Stimulated activated CD4-positive, alpha-beta T cell treated with anti-CD3 and anti-CD28 coated beads, TNF-alpha, amount 100 ng/mL, for 1 hour (primary cell): ENCODE measurements around the gene NAT16.

Experiments
- DNase-seq, 3 donors: peaks; one replicate each; pipeline ENCODE4 v3.0.0-alpha.2; 2020; ENCODE audit warnings: low read depth in 3 of 3, low spot score in 1 of 3

NAT16 gene

GRCh38 chr7:101172005-101172853, 7.9 kb downstream of the NAT16 start:
- DNase-seq = no peak

GRCh38 chr7:101171442-101171837, 8.7 kb downstream of the NAT16 start:
- no peak for DNase-seq

DNA sequence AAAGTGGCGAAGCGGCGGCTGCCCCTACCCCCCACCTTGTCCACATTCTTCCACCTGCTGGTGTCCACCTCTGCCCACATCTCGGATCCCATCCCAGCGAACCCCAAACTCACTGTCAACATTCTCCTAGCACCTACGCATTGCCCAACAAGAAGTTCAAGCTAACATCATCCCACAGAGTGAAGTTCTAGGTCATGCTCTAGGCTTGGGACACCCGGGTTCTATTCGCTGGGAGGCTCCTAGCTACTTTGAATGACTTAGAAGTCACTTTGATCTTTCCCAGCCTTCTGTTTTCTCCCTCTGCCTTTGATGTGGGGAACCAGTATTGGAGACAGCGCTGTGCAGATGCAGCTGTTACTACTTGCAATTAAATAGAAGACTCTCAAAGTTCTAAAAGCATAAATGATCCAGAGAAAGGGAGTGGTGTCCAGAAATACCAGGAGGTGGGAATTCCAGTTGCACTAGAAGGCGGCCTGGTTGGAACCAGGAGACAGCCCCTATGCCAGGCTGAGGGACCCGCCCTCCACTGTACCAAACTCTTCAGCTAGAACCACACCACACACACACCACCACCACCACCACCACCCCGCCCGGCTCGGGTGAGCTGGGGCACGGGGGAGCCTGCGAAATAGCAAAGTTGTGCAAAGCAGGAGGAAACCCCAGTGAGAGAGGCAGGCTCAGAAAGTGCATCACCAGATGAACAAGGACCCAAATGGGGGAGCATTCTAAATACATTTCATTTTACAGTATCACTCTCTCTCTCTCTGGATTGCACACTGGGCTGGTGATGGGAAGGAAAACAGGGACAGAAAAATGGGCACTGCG, 9.3 kb downstream of the NAT16 start:
- no peak for DNase-seq

GRCh38 chr7:101169838-101170551, 10.1 kb downstream of the NAT16 start:
- peak; percentile 31 to 81 (median 63) for DNase-seq

- no peak for DNase-seq
Measured at GRCh38 chr7:101169110-101169837, 10.8 kb downstream of the NAT16 start.

GRCh38 chr7:101168412-101169049, 11.6 kb downstream of the NAT16 start:
- DNase-seq = no peak

DNA sequence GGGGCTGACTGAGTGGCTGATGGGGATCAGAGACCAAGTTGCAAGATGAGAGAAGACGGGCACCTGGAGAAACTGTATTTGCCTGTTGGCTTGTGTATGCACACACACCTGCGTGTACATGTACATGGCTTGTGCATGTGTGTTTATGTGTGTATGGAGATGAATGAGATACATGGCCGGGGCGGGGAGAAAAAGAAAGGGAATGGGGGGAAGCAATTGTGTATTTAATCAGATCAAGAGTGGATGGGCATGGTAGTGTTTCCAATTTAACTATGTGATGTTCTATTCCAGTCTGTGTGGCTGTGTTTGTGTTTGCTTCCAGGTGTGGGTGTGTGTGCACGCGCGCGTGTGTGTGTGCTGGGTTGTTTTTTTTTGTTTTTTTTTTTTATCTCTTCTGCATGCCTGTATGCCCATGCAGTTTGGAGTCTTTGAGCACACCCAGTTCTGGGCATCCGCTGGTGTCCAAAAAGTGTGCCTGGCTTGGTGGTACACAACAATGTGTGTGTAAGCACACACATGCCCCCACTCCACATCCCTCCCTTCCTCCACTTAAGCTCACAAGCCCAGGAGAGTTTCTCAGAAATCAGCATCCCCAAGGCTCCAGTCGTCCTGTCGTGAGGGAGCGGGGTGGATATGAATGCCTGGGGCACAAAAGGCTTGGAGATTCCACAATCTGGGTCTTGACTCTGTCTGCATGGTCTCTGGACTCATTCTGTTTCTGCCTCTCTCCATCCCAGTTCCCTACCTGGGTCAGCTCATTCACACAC, 12.3 kb downstream of the NAT16 start:
- no peak for DNase-seq

DNA sequence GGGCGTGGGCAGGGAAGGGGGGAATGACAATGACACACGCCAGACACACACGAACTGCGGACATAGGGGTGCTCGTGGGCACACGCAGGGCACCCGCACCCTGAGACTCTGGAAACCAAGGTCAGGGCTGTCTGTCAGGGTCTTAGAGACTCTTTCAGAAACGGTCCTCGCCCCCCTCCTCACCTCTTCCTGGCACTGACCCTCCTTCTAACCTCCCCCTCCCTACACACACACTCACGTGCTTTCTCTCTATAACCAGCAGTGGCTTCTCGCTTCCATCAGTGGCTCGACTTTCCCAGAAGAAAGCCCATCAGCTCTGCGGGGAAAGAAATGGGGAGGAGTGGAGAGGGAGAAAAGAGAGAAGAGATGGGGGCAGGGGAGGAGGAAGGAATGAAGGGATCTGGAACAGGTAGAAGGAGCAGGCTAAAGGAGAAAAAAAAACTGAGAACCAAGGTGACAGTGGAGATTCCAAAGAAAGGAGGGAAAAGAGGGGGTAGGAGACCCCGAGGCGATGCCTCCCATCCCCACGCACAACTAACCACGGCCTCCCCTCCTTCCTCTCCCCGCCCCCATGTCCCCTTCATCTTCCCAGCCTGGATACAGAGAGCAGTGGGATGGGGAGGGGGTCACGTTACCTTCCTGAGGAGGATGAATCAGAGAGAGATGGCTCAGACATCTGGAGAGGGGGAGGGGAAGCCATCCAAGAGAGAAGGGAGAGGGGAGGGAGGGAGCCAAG, 13.0 kb downstream of the NAT16 start:
- no peak for DNase-seq

DNA sequence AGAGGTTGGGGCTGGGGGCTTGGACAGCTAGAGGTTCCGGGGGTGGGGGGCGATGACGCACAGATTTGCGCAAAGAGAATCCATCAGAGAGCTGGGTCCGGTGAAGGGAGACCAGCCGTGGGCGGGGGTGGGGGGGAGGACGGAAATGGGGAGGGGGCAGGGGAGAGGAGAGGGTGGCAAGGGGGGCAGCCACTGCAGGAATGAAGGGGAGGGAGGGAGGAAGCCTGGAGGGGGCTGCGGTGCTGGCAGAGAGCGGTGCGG, 13.5 kb downstream of the NAT16 start:
- DNase-seq = no peak

DNA sequence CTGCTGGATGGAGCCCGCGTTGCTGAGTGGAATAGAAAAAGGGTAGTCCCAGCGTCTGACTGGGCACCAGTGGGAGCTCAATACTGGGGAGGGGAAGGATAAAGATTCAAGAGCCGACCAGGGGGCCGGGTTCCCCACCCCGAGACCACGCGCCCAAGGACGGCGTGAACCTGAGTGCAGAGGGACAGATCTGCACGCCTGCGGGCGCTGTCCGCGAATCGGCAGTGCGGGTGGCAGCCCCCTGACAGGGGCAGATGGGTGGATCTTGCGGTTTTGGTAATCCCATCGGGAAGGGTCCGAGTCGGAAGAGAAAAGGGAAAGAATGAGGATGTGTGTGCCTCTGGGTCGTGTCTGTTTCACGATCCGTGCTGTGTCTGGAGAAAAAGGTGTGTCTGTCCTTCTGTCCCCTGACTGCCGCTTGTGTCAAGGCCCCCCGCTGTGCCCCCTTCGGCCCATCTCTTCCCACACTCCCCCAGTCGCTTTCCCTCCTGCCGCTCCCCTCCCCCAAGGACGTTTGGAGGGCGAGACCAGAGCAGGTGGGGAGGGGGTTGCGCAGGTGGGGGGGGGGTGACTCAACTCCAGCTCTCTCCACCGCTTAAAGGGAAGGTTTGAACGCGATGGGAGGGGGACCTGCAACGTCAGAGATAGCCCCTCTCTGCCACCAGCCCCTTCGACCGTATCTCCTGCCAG, 14.0 kb downstream of the NAT16 start:
- DNase-seq = no peak

DNA sequence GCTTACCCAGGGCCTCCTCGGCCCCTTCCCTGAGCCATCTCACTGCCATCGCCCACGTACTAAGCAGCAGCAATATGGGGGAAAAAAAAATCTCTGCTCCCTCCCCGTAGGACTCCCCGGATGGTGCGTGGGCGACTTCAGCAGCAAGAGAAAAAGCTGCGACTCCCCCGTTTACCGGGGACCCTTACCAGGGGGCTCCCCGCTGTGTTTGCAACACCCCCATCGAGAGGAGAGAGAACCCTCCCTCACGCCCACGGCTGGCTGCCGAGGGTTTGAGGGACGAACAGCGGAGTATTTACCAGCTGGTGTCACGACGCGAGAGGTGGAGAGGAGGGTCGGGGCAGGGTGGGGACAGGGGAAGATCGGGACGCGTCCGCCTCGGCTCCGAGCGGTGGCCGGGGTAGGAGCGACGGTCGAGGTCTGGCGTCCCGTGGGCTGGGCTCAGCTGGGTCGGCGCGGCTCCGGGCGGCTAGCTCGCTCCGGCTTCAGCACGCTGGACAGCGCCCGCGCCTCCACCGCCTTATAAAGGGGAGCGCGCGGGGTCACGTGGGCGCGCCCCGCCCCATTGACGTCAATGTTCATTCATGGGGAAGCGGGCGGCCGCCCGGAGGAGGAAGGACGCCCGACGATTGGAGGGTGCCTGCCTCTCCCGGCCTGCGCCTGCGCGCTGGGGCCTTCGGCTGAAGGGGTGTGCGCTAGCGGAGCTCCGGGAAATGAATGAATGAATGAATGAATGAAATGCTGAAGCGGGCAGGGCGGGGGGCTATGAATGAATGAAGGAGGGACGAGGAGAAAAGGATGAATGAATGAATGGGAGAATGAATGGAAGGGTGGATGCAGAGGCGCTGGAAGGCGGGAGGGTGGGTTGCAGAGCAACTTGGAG, 14.8 kb downstream of the NAT16 start, which contains the start of gene VGF:
VGF (minus strand) TSS at position 495 of the 883 bp plus-strand sequence. CDS start 726 bp downstream, outside the sequence.
- peak; percentile 73 to 83 (median 79) for DNase-seq

- DNase-seq = no peak
Measured at GRCh38 chr7:101164071-101164840, 15.8 kb downstream of the NAT16 start.

DNA sequence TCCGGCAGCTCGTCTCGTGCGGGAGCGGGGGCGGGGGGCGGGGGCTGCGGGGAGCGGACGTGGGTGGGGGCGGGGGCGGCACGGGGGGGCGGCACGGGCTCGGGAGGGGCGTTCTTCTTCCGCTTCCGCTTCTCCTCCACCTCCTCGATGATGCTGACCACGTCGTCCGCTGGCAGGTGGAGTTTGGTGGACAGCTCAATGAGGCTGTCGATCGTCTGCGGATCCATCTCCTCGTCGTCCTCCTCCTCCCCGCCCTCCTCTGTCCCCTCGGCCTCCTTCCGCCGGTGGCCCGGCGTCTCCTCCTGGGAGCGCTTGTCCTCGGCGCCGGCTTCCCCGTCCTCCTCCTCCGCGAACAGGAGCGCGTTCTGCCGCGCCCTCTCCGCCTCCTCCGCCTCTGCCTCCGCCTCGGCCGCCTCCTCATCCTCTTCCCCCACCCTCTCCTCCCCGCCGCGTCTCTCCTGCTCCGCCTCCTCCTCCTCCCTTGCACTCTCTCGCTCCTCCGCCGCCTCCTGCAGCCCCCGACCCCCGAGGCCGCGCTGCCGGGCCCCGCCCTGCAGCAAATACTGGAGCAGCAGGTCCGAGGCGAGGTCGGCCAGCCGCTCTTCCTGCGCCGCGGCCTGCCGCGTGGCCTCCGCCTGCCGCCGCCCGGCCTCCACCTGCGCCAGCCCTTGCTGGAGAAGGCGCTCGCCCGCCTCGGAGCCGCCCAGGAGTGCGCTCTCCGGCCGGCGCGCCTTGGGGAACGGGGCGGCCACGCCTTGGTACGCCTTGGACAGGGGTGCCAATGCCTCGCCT, 16.6 kb downstream of the NAT16 start:
- no peak for DNase-seq

DNA sequence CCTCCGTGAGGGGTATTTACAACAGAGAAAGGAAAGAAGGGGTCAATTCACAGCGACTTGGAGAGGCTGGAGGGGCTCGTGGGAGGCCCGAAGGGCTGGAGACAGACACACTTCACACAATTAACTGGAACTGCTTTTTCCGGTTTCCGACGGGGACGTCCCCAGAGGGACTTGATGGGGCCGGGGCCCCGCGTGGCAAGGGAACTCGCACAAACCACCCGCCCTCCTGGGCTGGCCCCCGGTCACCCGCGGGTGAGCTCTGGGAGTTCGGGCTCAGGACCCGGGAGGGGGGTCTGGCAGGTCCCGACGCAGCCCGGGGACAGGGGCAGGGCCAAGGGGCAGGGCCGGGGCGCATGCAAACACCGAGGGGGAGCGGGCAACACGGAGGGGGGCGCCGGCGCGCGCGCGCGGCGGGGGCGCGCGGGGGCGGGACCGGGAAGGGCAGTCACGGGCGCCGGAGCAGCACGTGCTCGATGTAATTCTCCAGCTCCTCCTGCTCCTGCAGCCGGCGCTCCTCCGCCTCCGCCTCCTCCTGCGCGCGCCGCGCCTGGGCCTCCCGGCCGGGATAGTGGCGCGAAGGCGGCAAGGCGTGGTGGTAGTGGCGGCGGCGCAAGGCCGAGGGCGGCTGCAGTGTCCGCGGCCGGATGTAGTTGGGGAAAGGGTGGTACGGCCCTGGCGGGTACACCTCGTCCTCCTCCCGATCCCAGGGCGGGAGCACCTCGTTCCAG, 17.4 kb downstream of the NAT16 start:
- DNase-seq = no peak

GRCh38 chr7:101161692-101162471, 18.2 kb downstream of the NAT16 start:
- DNase-seq = no peak
